ENCODE data around the gene CORO6. TPM values are rescaled to one million over a fixed set of nuclear protein-coding genes. Genes with fewer than 3 reads are reported as not detected.

The CORO6 gene
- total and polyA plus RNA-seq, 2 experiments from 2014 or later = 2.6 to 5.2 TPM

GRCh38 chr17:29566473-29567303 lies 56.0 kb downstream of the CORO6 start, which contains the start of gene ABHD15 (continued):
- TF ChIP-seq POLR2AphosphoS5 (IDR thresholded peaks at IDR 0.05; ENCODE audit: low read depth) (no peak), CTCF (conservative IDR thresholded peaks at IDR 0.05; ENCODE audit: low read depth in 2 of 2) (no peak), ZNF114 (CRISPR knock-in tag; IDR thresholded peaks at IDR 0.05) (no peak), EZH2 (IDR thresholded peaks at IDR 0.05; ENCODE audit: low read depth, unreplicated experiment) (no peak)

GRCh38 chr17:29565643-29566472 lies 56.9 kb downstream of the CORO6 start:
- Histone ChIP-seq H2AFZ (peak overlapping the region; percentile 97), H3K36me3 (ENCODE audit: insufficient read depth) (no peaks in the 10 kb centered on the region), H3K27ac (ENCODE audit: low read depth) (no peak overlapping the region), H3K4me1 (ENCODE audit: insufficient read depth) (peaks cover 11% of the 10 kb centered on the region), H4K20me1 (replicated peaks; ENCODE audit: insufficient read depth) (peaks cover 8% of the 10 kb centered on the region), H3K9me2 (ENCODE audit: insufficient read depth) (no peaks in the 10 kb centered on the region), H3K79me2 (replicated peaks; ENCODE audit: insufficient read depth) (no peaks in the 10 kb centered on the region), H3F3A (replicated peaks; ENCODE audit: low read depth) (peaks cover 16% of the 10 kb centered on the region), H3K27me3 (ENCODE audit: insufficient read depth) (peaks cover 48% of the 10 kb centered on the region), H3K4me3 (peak overlapping the region; percentile 87), H3K4me2 (peak overlapping the region; percentile 96)
- peaks cover 46% of the 10 kb centered on the region for H3K27me3 Mint-ChIP-seq (ENCODE audit: insufficient read depth, low read depth, poor library complexity)
- no peaks in the 10 kb centered on the region for H3K9me3 Mint-ChIP-seq
- H3K27ac Mint-ChIP-seq = no peak overlapping the region
- peaks cover 10% of the 10 kb centered on the region for H3K4me1 Mint-ChIP-seq
- DNase-seq (ENCODE audit: low spot score) (peak; percentile 82), ATAC-seq (peak; percentile 42)
- peaks cover 5% of the 10 kb centered on the region; the same call in 1 of the 3 replicates for H3K36me3 Mint-ChIP-seq (ENCODE audit: low read depth)
- peak overlapping the region; percentile 75 for H3K4me3 Mint-ChIP-seq
- TF ChIP-seq POLR2AphosphoS5 (IDR thresholded peaks at IDR 0.05; ENCODE audit: low read depth) = no peak
- peak; percentile 20 to 37 for TF ChIP-seq CTCF (conservative IDR thresholded peaks at IDR 0.05; ENCODE audit: low read depth in 2 of 2)
- no peak for TF ChIP-seq ETS1 (IDR thresholded peaks at IDR 0.05)
- no peak for TF ChIP-seq STAT1 (IDR thresholded peaks at IDR 0.05; ENCODE audit: unreplicated experiment)
- TF ChIP-seq EZH2 (IDR thresholded peaks at IDR 0.05; ENCODE audit: low read depth, unreplicated experiment) = peak; percentile 57
- no peak for TF ChIP-seq EZH2phosphoT487 (IDR thresholded peaks at IDR 0.05; ENCODE audit: unreplicated experiment)
- TF ChIP-seq ZNF331 (CRISPR knock-in tag; IDR thresholded peaks at IDR 0.05; ENCODE audit: low read depth) = no peak
- TF ChIP-seq CREB1 (CRISPR knock-in tag; IDR thresholded peaks at IDR 0.05; ENCODE audit: low read depth) = 0 out of 2 replicates have a peak, but pooled peaks have one; percentile 23
- TF ChIP-seq ZNF462 (CRISPR knock-in tag; IDR thresholded peaks at IDR 0.05) = no peak
